IPS-15b (cell line): ENCODE data around the gene LAPTM4A.

ENCODE experiments used
- H3K27me3 ChIP-seq: one replicate; pipeline ENCODE4 v1.6.1; 2013; ENCODE audit warnings: low read length; ENCODE audit not compliant: control insufficient read depth, insufficient read depth
- H3K36me3 ChIP-seq: one replicate; pipeline ENCODE4 v1.6.1; 2013; ENCODE audit warnings: low read length; ENCODE audit not compliant: control insufficient read depth, insufficient read depth
- H3K4me1 ChIP-seq: one replicate; pipeline ENCODE4 v1.6.1; 2013; ENCODE audit warnings: mild to moderate bottlenecking, low read length; ENCODE audit not compliant: control insufficient read depth, insufficient read depth
- H3K4me3 ChIP-seq: one replicate; pipeline ENCODE4 v1.5.1; 2013; ENCODE audit warnings: low read depth, low read length
- H3K9ac ChIP-seq: one replicate; pipeline ENCODE4 v1.6.1; 2013; ENCODE audit warnings: low read depth, mild to moderate bottlenecking, low read length
- H3K9me3 ChIP-seq: one replicate; pipeline ENCODE4 v1.6.1; 2013; ENCODE audit warnings: mild to moderate bottlenecking, low read length; ENCODE audit not compliant: control insufficient read depth, insufficient read depth

LAPTM4A gene

DNA sequence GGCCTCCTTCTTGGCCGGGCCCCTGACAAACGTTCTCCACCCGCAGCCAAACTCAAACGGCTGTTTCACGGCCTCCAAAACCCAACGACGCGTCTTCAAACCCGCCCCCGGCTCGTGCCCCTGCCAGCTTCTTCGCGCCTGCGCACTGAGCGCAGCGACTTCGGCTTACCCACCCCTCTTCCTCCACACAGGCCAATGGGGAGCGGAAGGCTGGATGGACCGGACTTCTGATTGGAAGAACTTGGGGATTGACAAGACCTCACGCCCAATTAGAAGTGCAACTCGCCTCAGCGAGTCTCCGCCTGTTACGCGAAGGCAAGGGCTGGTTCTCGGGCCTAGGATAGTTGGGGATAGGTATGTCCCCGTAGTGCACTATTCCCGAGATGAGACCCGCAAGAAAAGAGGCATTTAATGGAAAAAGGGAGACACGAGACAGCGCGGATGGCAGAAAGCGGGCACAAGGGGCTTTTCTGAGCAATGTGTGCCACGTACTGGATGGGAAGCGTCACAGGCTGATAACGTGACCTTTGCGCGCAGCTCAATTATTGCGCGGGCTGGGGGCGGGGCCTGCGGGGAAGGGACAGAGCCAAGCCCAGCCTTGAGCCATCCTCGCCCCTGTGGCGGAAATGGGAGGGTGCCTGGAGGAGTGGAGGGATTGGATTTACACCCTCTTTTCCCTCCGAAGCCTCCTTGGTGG lies at the start of gene LAPTM4A:
TSS of gene LAPTM4A (minus strand) at position 97 of the 697 bp plus-strand sequence. CDS start 108 bp downstream, outside the sequence.
- Histone ChIP-seq H3K4me1 (peaks cover 16% of the 10 kb centered on the region), H3K9ac (peak within 1 kb of the TSS; percentile 99), H3K4me3 (peak within 1 kb of the TSS; percentile 99), H3K36me3 (no peaks in the 10 kb centered on the region), H3K27me3 (no peaks in the 10 kb centered on the region), H3K9me3 (no peaks in the 10 kb centered on the region)

DNA sequence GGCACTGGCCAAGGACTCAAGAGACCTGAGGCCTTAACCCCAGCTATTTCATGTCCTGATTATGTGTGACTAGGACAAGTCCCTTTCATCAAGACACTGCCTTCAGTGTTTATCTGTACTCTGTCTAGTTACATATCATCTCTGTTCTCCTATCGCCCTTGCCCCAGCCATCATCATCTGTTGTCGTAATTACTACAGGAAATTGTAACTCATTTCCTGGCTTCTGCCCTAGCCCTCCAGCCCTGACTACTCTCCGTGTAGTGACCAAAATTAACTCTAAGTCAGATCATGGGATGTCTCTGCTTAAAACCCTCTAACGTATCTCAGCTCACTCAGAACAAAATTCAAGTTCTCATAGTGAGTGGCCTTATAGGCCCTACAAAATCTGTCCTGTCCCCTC lies 49.3 kb upstream of the LAPTM4A start:
- H3K9ac ChIP-seq, result no peak overlapping the region
- peaks cover under 1% of the 10 kb centered on the region for H3K27me3 ChIP-seq
- no peaks in the 10 kb centered on the region for H3K4me1 ChIP-seq
- H3K4me3 ChIP-seq, result no peak overlapping the region
- H3K36me3 ChIP-seq, result no peaks in the 10 kb centered on the region
- peaks cover 1% of the 10 kb centered on the region for H3K9me3 ChIP-seq

- Histone ChIP-seq H3K4me3 (no peak overlapping the region), H3K27me3 (no peaks in the 10 kb centered on the region), H3K4me1 (no peaks in the 10 kb centered on the region), H3K9me3 (no peaks in the 10 kb centered on the region), H3K36me3 (no peaks in the 10 kb centered on the region), H3K9ac (no peak overlapping the region)
These were observed 48.4 kb upstream of the LAPTM4A start for GRCh38 chr2:20099780-20100179.

GRCh38 chr2:20097889-20098714 lies 46.7 kb upstream of the LAPTM4A start:
- H3K4me1 ChIP-seq, result peaks cover 3% of the 10 kb centered on the region
- no peak overlapping the region for H3K9ac ChIP-seq
- no peaks in the 10 kb centered on the region for H3K36me3 ChIP-seq
- no peaks in the 10 kb centered on the region for H3K9me3 ChIP-seq
- no peak overlapping the region for H3K4me3 ChIP-seq
- H3K27me3 ChIP-seq, result no peaks in the 10 kb centered on the region

GRCh38 chr2:20095469-20095868 lies 44.0 kb upstream of the LAPTM4A start:
- H3K4me1 ChIP-seq, result peaks cover 3% of the 10 kb centered on the region
- no peaks in the 10 kb centered on the region for H3K9me3 ChIP-seq
- H3K9ac ChIP-seq, result no peak overlapping the region
- no peak overlapping the region for H3K4me3 ChIP-seq
- H3K27me3 ChIP-seq, result no peaks in the 10 kb centered on the region
- no peaks in the 10 kb centered on the region for H3K36me3 ChIP-seq

DNA sequence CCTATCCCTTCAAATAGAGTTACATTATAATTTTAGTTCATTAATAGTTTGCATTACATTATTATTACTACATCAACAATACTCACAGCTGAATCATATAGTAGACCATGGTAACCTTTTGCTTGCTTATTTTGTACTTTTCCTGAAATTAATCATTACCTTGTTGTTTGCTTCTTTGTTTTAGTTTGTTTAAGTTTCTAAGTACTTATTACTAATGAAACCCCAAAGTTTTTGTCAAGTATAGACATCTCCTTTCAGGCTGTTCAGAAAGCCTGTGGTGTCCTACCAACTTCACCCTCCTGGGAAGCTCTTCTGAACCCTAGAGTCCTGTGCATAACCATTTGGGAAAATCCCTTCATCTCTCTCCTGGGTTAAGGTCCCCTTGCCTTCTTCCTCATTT lies 43.5 kb upstream of the LAPTM4A start:
- no peaks in the 10 kb centered on the region for H3K27me3 ChIP-seq
- H3K36me3 ChIP-seq, result no peaks in the 10 kb centered on the region
- no peak overlapping the region for H3K4me3 ChIP-seq
- H3K9ac ChIP-seq, result no peak overlapping the region
- no peaks in the 10 kb centered on the region for H3K9me3 ChIP-seq
- H3K4me1 ChIP-seq, result peaks cover 3% of the 10 kb centered on the region

DNA sequence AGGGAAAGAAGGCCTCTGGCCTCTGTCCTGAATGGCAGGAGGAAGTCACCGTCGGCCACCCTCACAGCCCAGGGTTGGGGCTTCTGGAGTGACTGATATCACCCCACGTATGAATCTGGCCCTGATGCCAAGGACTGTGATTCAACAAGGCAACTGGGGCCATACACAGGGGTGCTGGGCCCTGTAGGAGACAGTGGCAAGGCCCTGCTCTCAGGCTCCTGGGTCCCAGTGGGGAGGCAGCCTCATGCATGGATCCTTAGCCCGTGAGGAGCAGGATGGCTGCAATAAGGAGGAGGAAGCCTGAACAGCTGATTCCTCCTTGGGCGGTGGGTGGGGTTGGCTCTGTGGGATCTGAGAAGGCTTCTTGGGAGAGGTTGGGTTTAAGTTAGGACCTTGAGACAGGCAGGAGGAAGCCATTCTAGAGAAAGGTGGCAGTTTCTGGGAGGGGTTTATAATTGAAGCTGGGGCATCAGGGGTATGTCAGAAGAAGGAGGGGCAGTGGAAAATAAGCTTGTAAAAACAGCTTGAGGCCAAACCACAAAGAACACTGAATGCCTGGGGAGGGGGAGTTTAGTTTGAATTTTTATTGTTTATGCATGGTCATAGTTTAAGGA lies 42.8 kb upstream of the LAPTM4A start:
- no peaks in the 10 kb centered on the region for H3K27me3 ChIP-seq
- H3K9ac ChIP-seq, result no peak overlapping the region

DNA sequence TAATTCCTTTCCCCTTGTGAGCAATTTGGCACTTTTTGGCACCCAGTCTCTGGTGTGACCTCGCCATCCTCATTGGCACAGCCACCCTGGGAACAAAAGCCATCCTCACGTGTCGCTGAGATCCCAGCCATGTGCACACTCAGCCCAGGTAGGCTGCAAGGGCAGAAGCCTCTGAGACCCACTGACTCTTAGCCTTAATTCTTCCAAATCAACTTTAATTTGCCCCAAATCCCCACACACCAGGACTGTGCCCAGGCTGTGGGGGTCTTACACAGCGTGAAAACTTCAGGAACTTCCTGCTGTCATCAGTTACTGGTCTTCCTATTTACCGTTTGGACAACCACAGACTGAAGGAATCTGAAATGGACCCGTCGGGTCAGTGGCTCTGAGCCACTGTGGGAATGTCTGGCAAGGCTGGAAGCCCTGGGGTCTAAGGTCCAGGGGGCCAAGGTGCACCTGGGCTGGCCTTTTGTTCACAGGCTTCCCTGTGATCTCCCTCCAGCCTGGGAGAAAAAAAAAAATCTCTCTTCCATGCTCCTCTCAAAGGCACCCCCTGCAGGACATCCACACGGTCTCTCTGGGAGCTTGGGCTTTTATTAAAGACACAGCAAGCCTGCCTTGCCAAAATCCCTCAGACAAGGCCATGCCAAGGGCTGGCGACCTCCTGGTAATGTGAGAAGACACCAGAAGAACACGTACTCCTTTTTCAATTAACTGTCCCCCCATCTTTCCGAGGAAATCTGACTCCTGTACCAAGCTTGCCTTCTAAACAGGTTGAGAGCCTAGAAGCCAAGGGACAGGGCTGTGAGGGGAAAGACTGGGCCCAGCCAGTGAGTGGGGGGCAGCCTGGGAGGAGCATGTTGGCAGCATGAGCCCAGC lies 42.1 kb upstream of the LAPTM4A start:
- no peak overlapping the region for H3K4me3 ChIP-seq
- H3K9me3 ChIP-seq, result no peaks in the 10 kb centered on the region

More for the DNA sequence above, 42.8 kb upstream of the LAPTM4A start:
- Histone ChIP-seq H3K36me3 (no peaks in the 10 kb centered on the region), H3K4me1 (peaks cover 6% of the 10 kb centered on the region), H3K9me3 (no peaks in the 10 kb centered on the region), H3K4me3 (no peak overlapping the region)

GRCh38 chr2:20092901-20093235 lies 41.4 kb upstream of the LAPTM4A start:
- H3K4me1 ChIP-seq, result peaks cover 7% of the 10 kb centered on the region
- no peaks in the 10 kb centered on the region for H3K9me3 ChIP-seq
- no peak overlapping the region for H3K9ac ChIP-seq
- H3K27me3 ChIP-seq, result no peaks in the 10 kb centered on the region
- H3K36me3 ChIP-seq, result no peaks in the 10 kb centered on the region
- no peak overlapping the region for H3K4me3 ChIP-seq

More for the DNA sequence above, 42.1 kb upstream of the LAPTM4A start:
- Histone ChIP-seq H3K27me3 (no peaks in the 10 kb centered on the region), H3K9ac (no peak overlapping the region), H3K36me3 (no peaks in the 10 kb centered on the region), H3K4me1 (peaks cover 7% of the 10 kb centered on the region)

DNA sequence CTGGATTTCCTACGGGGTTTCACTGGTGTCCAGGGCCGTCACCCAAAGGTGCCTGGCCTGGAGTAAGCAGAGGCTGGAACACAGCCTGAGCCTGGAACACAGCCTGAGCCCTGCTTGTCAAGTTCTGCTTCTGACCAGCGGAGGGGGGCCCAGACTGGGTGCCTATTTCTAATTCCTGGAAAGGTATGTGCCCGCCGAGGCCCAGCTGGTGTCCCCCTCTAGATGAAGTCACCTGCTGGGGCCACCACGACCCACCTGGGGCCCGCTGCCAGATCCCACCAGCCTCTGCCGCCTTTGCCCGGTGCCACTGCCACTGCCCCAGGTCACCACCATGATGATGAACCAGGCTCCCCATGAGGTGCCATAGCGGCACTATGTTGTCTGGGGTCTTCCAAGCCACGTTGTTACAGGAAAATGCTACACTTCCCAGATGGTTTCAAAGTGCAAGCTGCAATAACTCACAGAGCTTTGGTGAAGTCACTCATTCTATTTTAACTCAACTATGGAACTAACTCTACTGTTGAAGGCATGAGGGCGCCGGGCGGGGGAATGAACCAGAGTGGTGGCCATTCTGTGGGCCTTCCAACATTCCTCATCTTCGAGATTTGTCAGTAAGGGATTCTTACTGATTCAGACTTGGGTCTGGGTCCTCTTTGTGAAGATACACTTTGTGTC lies 40.9 kb upstream of the LAPTM4A start:
- Histone ChIP-seq H3K36me3 (no peaks in the 10 kb centered on the region), H3K4me1 (peaks cover 7% of the 10 kb centered on the region), H3K9me3 (no peaks in the 10 kb centered on the region), H3K4me3 (no peak overlapping the region), H3K9ac (no peak overlapping the region), H3K27me3 (no peaks in the 10 kb centered on the region)
